ENCODE measurements around the gene SPO11. TPM values are rescaled to one million over a fixed set of nuclear protein-coding genes. Genes with fewer than 3 reads are reported as not detected.

The SPO11 gene
- total RNA-seq, 6 experiments from 2014 or later, result not detected

DNA sequence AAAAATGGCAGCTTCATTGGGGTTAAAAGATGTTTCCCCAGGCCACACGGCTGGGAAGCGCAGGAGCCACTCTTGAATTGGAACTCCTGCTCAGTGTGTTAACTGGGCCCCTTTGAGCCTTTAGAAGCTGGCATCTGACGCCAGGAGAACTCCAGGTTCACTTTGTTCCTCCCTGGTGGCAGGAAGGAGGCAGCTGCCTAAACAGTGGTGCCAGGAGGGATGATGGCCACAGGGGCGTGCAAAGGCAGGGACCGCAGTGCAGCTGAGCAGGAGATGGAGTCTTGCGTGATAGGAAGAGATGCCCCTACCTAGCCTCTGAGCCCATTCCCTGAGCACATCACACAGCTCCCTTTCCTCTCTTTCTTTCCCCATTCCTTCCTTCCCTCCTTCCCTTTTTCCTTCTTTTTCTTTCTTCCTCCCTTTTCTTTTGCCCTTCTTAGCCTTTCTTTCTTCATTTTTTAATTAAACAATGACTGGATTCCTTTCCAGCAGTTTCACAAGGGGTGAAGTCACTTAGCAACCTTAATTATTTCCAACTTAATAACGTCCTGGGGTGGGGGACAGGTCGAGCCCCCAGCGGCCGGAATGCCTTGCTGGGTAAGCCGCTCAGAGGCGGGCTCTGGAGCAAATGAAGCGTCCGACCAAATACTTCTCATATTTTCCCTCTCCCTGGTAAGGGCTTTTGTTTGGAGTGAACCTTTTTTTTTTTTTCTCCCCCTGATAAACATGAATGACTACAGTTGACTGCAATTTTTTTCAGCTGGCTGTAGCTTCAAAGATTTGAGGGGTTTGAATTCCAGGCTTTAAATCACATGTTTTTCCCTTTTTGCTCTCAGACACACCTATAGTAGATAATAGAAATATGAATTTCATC is 42.4 kb upstream of the SPO11 start:
- H3K27ac Mint-ChIP-seq, result no peak overlapping the region
- H3K36me3 Mint-ChIP-seq (ENCODE audit: low read depth), result no peaks in the 10 kb centered on the region
- H3K4me3 Mint-ChIP-seq, result no peak overlapping the region
- H3K27me3 Mint-ChIP-seq (ENCODE audit: insufficient read depth), result peaks cover 57% of the 10 kb centered on the region
- DNase-seq, result no peak
- TF ChIP-seq, protein P1, sequence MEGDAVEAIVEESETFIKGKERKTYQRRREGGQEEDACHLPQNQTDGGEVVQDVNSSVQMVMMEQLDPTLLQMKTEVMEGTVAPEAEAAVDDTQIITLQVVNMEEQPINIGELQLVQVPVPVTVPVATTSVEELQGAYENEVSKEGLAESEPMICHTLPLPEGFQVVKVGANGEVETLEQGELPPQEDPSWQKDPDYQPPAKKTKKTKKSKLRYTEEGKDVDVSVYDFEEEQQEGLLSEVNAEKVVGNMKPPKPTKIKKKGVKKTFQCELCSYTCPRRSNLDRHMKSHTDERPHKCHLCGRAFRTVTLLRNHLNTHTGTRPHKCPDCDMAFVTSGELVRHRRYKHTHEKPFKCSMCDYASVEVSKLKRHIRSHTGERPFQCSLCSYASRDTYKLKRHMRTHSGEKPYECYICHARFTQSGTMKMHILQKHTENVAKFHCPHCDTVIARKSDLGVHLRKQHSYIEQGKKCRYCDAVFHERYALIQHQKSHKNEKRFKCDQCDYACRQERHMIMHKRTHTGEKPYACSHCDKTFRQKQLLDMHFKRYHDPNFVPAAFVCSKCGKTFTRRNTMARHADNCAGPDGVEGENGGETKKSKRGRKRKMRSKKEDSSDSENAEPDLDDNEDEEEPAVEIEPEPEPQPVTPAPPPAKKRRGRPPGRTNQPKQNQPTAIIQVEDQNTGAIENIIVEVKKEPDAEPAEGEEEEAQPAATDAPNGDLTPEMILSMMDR (IDR thresholded peaks at IDR 0.05), result no peak
- H3K9me3 Mint-ChIP-seq, result no peaks in the 10 kb centered on the region
- no peaks in the 10 kb centered on the region for H3K4me1 Mint-ChIP-seq (ENCODE audit: low read depth)

DNA sequence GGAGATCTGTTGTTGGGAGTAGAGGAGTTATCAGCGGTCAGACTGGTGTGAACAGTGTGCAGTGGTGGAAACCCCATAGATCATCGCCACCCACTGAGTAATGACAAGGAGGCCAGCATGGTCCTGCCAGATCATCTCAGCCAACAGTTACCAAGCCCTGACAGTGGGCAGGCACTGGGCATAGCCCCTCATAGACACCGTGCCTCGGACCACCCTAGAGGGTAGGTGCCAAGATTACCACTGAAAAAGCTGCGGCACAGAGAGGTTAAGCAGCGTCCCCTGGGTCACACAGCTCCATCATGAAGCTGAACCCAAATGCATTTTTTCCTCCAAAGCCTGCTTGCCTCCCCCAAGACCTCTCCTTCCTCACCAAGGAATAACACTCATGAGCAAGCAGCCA is 41.7 kb upstream of the SPO11 start:
- no peak overlapping the region for H3K4me3 Mint-ChIP-seq
- H3K27ac Mint-ChIP-seq, result no peak overlapping the region
- H3K36me3 Mint-ChIP-seq (ENCODE audit: low read depth), result no peaks in the 10 kb centered on the region
- DNase-seq, result no peak
- TF ChIP-seq, protein P1 (IDR thresholded peaks at IDR 0.05), result no peak
- no peaks in the 10 kb centered on the region for H3K9me3 Mint-ChIP-seq
- H3K27me3 Mint-ChIP-seq (ENCODE audit: insufficient read depth), result peaks cover 57% of the 10 kb centered on the region
- no peaks in the 10 kb centered on the region for H3K4me1 Mint-ChIP-seq (ENCODE audit: low read depth)

DNA sequence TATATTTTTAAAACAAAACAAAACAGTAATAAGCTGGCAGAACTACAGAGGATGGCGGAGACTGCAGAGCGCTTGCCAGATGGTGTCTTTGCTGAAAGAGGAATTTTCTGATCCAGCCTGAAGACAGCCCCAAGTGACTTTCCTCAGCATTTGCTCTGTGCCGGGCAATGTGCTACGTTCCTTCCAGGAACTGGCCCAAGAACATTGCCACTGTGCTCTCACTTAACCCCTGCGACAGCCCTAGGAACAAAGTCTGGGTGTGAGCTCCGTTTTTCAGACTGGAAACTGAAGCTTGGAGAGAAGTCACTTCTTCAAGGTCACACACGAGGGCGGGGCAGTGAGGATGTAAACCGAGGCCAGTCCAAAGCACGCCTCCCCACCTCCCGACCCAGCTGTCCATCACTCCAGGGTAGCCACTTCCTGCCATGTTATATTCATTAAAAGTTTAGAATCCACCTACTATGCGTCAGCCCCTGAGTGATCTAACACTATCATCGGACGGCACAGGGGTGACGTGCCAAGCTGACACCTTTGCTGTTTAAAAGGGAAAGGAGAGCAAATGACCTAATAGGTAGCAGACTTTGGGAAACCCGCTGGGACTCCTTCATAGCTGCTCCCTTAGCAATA is 40.8 kb upstream of the SPO11 start:
- Mint-ChIP-seq H3K4me3 (no peak overlapping the region), H3K27me3 (ENCODE audit: insufficient read depth) (peaks cover 55% of the 10 kb centered on the region), H3K27ac (no peak overlapping the region), H3K9me3 (no peaks in the 10 kb centered on the region), H3K36me3 (ENCODE audit: low read depth) (no peaks in the 10 kb centered on the region), H3K4me1 (ENCODE audit: low read depth) (no peaks in the 10 kb centered on the region)
- TF ChIP-seq, protein P1 (IDR thresholded peaks at IDR 0.05), result no peak
- DNase-seq, result no peak

DNA sequence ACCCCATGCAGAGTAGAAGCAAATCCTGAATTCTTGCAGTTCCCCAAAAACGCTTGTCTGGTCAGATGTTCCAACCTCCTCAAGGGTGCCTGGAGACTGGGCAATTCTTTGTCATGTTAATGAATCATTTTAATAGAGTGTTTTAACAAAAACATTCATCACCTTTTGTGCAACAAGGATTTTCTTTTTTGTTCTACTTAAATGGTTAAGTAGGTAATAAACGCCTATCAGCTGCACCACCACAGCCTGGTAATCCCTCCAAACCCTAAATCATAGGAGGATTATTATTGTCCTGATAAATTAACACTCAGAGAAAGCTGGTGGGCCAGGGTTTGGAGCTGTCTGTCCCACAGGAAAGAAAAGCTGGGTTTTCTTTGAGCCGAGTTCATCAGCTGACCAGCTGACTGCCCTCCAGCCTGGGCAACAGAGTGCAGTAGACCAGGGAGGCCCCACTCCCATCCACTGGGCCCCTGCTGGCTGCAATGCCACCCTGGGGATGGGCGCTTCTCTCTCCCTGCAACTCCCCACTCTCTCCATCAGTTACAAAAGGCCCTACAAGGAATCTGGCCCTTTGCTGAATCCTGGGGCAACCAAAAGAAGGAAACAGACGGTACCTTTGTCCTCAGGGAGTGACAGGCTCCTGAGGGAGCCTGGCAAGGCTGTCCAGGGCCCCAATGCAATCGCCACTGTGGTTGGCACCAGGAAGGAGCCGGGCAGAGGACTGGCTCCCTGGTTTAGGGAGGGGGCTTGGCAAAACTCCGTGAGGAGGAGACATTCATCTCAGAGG is 40.0 kb upstream of the SPO11 start:
- Mint-ChIP-seq H3K4me1 (ENCODE audit: low read depth) (no peaks in the 10 kb centered on the region), H3K4me3 (no peak overlapping the region), H3K27me3 (ENCODE audit: insufficient read depth) (peaks cover 50% of the 10 kb centered on the region), H3K27ac (no peak overlapping the region), H3K9me3 (no peaks in the 10 kb centered on the region), H3K36me3 (ENCODE audit: low read depth) (no peaks in the 10 kb centered on the region)
- TF ChIP-seq, protein P1 (IDR thresholded peaks at IDR 0.05), result no peak
- no peak for DNase-seq

DNA sequence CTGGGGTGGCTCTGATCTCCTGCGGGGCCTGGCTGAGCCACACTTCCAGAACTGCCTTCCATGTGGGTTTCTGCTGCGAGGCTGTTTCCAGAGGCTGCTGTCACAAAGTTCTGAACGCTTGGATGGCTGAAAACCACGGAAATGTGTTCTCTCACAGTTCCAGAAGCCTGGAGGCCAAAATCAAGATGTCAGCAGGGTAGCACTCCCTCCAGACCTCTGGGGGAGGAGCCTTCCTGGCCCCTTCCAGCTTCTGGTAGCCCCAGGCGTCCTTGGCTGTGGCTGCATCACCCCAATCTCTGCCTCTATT is 39.5 kb upstream of the SPO11 start:
- Mint-ChIP-seq H3K36me3 (ENCODE audit: low read depth) (no peaks in the 10 kb centered on the region), H3K27me3 (ENCODE audit: insufficient read depth) (peaks cover 50% of the 10 kb centered on the region), H3K4me3 (no peak overlapping the region), H3K27ac (no peak overlapping the region), H3K9me3 (no peaks in the 10 kb centered on the region), H3K4me1 (ENCODE audit: low read depth) (no peaks in the 10 kb centered on the region)
- no peak for DNase-seq
- TF ChIP-seq, protein P1 (IDR thresholded peaks at IDR 0.05), result no peak
